Fibroblast of pulmonary artery (primary cell): ENCODE results near the gene LAPTM5.

ENCODE experiments used
- DNase-seq: peaks from one replicate; pipeline ENCODE4 v3.0.0-alpha.2; 2010; ENCODE audit warnings: low read depth
- H3K4me3 ChIP-seq: replicated peaks from 2 replicates; pipeline ENCODE4 v1.5.1; 2011; ENCODE audit warnings: low read depth, mild to moderate bottlenecking, control low read depth, low read length, moderate library complexity
- TF ChIP-seq, protein P1 (sequence below): IDR thresholded peaks from 2 replicates; pipeline ENCODE4 v1.5.1; 2011; ENCODE audit warnings: mild to moderate bottlenecking, control low read depth, low read length, inconsistent platforms; ENCODE audit errors: missing control alignments

Gene LAPTM5

GRCh38 chr1:30758785-30759380, 1.3 kb upstream of the LAPTM5 start:
- peak; percentile 38 for DNase-seq
- TF ChIP-seq, protein P1, sequence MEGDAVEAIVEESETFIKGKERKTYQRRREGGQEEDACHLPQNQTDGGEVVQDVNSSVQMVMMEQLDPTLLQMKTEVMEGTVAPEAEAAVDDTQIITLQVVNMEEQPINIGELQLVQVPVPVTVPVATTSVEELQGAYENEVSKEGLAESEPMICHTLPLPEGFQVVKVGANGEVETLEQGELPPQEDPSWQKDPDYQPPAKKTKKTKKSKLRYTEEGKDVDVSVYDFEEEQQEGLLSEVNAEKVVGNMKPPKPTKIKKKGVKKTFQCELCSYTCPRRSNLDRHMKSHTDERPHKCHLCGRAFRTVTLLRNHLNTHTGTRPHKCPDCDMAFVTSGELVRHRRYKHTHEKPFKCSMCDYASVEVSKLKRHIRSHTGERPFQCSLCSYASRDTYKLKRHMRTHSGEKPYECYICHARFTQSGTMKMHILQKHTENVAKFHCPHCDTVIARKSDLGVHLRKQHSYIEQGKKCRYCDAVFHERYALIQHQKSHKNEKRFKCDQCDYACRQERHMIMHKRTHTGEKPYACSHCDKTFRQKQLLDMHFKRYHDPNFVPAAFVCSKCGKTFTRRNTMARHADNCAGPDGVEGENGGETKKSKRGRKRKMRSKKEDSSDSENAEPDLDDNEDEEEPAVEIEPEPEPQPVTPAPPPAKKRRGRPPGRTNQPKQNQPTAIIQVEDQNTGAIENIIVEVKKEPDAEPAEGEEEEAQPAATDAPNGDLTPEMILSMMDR, result no peak

GRCh38 chr1:30758121-30758688, 631 bp upstream of the LAPTM5 start:
- H3K4me3 ChIP-seq, result no peak overlapping the region
- TF ChIP-seq, protein P1, result no peak
- DNase-seq, result no peak

More at GRCh38 chr1:30758785-30759380, 1.3 kb upstream of the LAPTM5 start:
- H3K4me3 ChIP-seq, result no peak overlapping the region

DNA sequence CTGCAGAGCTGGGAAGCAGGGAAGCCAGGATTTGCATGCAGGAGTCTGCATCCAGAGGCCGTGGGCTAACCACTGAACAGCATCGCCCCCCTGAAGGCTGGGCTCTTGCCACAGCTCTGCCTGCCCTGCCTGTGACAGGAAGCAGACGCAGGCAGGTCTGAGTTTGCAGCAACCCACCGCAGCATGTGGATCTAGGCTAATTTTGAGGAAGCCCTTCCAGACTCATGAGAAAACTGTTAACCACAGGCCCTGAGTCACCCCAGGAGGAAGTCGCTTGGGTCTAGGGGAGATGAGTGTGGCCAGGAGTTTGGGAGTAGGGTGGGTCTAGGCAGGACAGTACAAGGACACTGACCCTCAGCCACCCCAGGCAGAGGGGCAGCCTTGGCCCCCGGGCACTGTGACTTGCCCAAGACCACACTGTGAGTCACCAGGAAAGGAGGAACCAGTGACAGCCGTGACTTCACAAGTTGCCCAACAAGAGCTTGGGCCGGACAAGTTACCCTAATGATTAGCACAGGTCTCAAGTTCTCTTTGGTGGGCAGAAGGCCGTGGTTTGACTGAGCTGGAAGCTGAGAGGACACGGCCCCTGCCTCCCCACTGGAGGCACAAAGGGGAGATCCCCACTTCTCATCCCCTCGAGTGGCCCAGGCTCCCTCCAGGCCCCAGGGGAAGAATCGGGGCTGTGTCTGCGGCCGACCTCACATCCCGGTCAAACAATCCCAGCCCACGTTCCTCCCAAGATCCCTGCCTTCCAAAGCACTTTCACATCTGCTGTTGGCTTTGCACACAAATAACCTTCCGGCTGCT, 826 bp downstream of the LAPTM5 start:
- TF ChIP-seq, protein P1, result no peak
- peak; percentile 62 for DNase-seq
- H3K4me3 ChIP-seq, result no peak overlapping the region

GRCh38 chr1:30756206-30756544, 1.4 kb downstream of the LAPTM5 start:
- DNase-seq, result no peak
- TF ChIP-seq, protein P1, result no peak
- H3K4me3 ChIP-seq, result no peak overlapping the region

GRCh38 chr1:30755746-30756145, 1.8 kb downstream of the LAPTM5 start:
- H3K4me3 ChIP-seq, result no peak overlapping the region
- DNase-seq, result no peak
- TF ChIP-seq, protein P1, result no peak

DNA sequence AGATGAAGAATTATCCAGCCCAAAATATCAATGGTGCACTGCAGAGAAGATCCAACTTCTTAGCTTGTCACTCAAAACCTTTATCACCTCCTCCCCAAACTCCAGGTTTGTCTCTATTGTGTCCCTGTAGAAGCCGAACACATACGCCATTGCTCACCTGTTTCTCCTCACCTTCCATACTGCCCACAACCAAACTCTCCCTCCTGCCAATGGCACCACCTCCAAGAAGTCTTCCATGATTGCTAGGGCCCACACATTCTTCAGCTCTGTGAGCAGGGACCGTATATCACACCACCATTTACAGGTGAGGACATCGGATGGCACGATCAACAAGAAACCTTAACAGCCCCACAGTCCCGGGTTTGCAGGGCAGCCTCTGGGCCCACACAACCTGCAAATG, 2.2 kb downstream of the LAPTM5 start:
- TF ChIP-seq, protein P1, result no peak
- no peak overlapping the region for H3K4me3 ChIP-seq
- no peak for DNase-seq
